Panc1 (cell line): ENCODE measurements around the gene PCMTD2.

Source experiments
- CTCF ChIP-seq: fragments of 450-650 bp; IDR thresholded peaks from 2 replicates; pipeline ENCODE4 v1.5.1; 2017; ENCODE audit warnings: mild to moderate bottlenecking
- POLR2AphosphoS5 ChIP-seq: IDR thresholded peaks from 2 replicates; pipeline ENCODE4 v1.6.1; 2012; ENCODE audit warnings: mild to moderate bottlenecking, low read depth, low read length, moderate library complexity
- REST ChIP-seq, 2 experiments: IDR thresholded peaks; 2 replicates each; pipeline ENCODE4 v1.6.1; 2011 to 2012; ENCODE audit warnings: low read depth in 2 of 2, control low read depth in 1 of 2, low read length in 1 of 2, mild to moderate bottlenecking in 1 of 2, moderate library complexity in 1 of 2; ENCODE audit not compliant: insufficient read depth in 1 of 2
- SIN3A ChIP-seq: IDR thresholded peaks from 2 replicates; pipeline ENCODE4 v1.6.1; 2012; ENCODE audit warnings: low read depth, mild to moderate bottlenecking, low read length, moderate library complexity, borderline replicate concordance; ENCODE audit not compliant: insufficient read depth

- TF ChIP-seq CTCF (no peak), POLR2AphosphoS5 (no peak), REST (IDR thresholded peaks at IDR 0.05; ENCODE audit: insufficient read depth in 1 of 2, low read depth in 2 of 2, low read length in 1 of 2) (no peak), SIN3A (no peak)
Observed at GRCh38 chr20:64238115-64238825, 17.3 kb upstream of the PCMTD2 start.
